LHCN-M2 (cell line): ENCODE data around the gene TRAPPC12. TPM values are rescaled to one million over a fixed set of nuclear protein-coding genes. Genes with fewer than 3 reads are reported as not detected.

Experiments
- total RNA-seq: library from RNA; depleted of rRNA; stranded (reverse); fragments of >200 nt; gene quantifications from 2 replicates; pipeline ENCODE4 v1.2.3, GENCODE V29; 2014; rRNA removed

TRAPPC12 gene
- total RNA-seq, 1 experiment from 2014 or later, result 48.6 TPM

Other genes with a start within 250 kb of the TRAPPC12 start
- gene EIPR1, start 1.9 kb upstream of the TRAPPC12 start, total RNA-seq, result 54.8 and 77.5 TPM in 2 replicates
- gene ADI1, start 139.8 kb downstream of the TRAPPC12 start, total RNA-seq, result 60.0 and 61.8 TPM in 2 replicates
- gene RNASEH1, start 178.6 kb downstream of the TRAPPC12 start, total RNA-seq, result 36.4 and 36.7 TPM in 2 replicates
- gene RPS7, start 195.6 kb downstream of the TRAPPC12 start, total RNA-seq, result 2,202 and 2,483 TPM in 2 replicates
- not detected in 2 replicates for gene COLEC11, start 215.4 kb downstream of the TRAPPC12 start, total RNA-seq